Measurements from ENCODE around the gene C2orf76. TPM values are rescaled to one million over a fixed set of nuclear protein-coding genes. Genes with fewer than 3 reads are reported as not detected.

The C2orf76 gene
- total RNA-seq, 2 experiments from 2014 or later, result 15.4 to 17.7 TPM

DNA sequence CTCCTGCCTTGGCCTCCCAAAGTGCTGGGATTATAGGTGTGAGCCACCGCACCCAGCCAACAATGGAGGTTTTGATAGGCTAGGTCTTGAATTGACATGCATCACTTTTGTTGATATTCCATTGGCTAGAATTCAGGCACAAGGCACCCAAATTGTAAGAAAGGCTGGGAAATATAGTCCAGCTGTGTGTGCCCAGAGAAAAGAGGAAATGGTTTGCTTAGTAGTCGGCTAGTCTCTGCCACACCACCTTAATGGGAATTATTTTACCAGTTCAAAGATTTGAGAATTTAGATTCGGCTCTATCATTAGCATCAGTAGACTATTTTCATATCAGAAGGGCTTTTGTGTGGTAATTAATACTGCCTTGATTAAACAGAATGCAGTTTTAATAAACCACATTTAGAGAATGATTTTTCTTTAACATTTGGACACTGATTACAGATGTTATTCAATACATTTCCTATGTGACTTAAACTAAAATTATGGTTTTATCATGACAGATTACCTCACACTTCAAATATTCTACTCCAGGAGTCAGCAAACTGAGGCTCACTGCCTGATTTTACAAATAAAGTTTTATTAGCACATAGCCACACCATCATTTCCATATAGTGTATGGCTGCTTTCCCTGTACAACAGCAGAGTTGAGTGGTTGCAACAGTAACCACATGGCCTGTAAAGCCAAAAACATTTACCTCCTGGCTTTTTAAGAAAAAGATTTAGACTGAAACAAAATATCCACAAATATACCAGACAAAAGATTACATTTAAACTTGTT, 27.5 kb upstream of the C2orf76 start:
- intact Hi-C loops (cut with micrococcal nuclease; ENCODE audit: unreplicated experiment), result no loop called here

GRCh38 chr2:119389615-119390306, 23.1 kb upstream of the C2orf76 start:
- Histone ChIP-seq H3K27ac (ENCODE audit: low read depth, low read length, poor library complexity, severe bottlenecking) (no peak overlapping the region), H4K20me1 (ENCODE audit: insufficient read depth, low read length) (no peaks in the 10 kb centered on the region), H3K4me3 (ENCODE audit: low read depth, low read length, poor library complexity, severe bottlenecking) (no peak overlapping the region), H3K79me2 (ENCODE audit: insufficient read depth, low read depth, low read length) (no peaks in the 10 kb centered on the region), H2AFZ (ENCODE audit: low read length) (no peak overlapping the region), H3K36me3 (ENCODE audit: insufficient read depth, low read length) (no peaks in the 10 kb centered on the region; the same call in 1 of the 2 replicates), H3K9me2 (ENCODE audit: insufficient read depth, low read length) (no peaks in the 10 kb centered on the region), H3K4me1 (ENCODE audit: insufficient read depth, low read length, poor library complexity, severe bottlenecking) (peaks cover 17% of the 10 kb centered on the region), H3K9me3 (ENCODE audit: low read length) (no peaks in the 10 kb centered on the region), H3K4me2 (ENCODE audit: low read length) (no peak overlapping the region)
- BruUV-seq (replicated peaks), result no TSS peak
- DNase-seq (ENCODE audit: low spot score), result no peak
- ChIA-PET CTCF (ENCODE audit: unreplicated experiment) (no interaction called here), POLR2A (interaction anchor here (0.7 to 1.5 kb wide), 4 partner anchors 10 to 1575 kb away, joined by 3 to 4 read pairs (median 4); partner anchors contain the start of genes C2orf76 and DBI)
- intact Hi-C loops (cut with micrococcal nuclease; ENCODE audit: unreplicated experiment), result no loop called here
- TF ChIP-seq EZH2phosphoT487 (IDR thresholded peaks at IDR 0.05; ENCODE audit: borderline replicate concordance, low read depth, low read length), result no peak
- TF ChIP-seq CTCF (conservative IDR thresholded peaks at IDR 0.05; ENCODE audit: low read length), result no peak

More for the DNA sequence above, 27.5 kb upstream of the C2orf76 start:
- Histone ChIP-seq H3K27ac (ENCODE audit: low read depth, low read length, poor library complexity, severe bottlenecking) (no peak overlapping the region), H3K36me3 (ENCODE audit: insufficient read depth, low read length) (no peaks in the 10 kb centered on the region), H3K9me2 (ENCODE audit: insufficient read depth, low read length) (no peaks in the 10 kb centered on the region), H3K9me3 (ENCODE audit: low read length) (no peaks in the 10 kb centered on the region), H3K4me3 (ENCODE audit: low read depth, low read length, poor library complexity, severe bottlenecking) (no peak overlapping the region), H2AFZ (ENCODE audit: low read length) (0 out of 2 replicates have a peak overlapping the region, but pooled peaks have one; percentile 0), H3K79me2 (ENCODE audit: insufficient read depth, low read depth, low read length) (no peaks in the 10 kb centered on the region), H3K4me2 (ENCODE audit: low read length) (no peak overlapping the region), H4K20me1 (ENCODE audit: insufficient read depth, low read length) (no peaks in the 10 kb centered on the region), H3K4me1 (ENCODE audit: insufficient read depth, low read length, poor library complexity, severe bottlenecking) (no peaks in the 10 kb centered on the region)
- DNase-seq (ENCODE audit: low spot score), result no peak
- POLR2A ChIA-PET, result interaction anchor here (0.6 kb wide), 1 partner anchor 76 kb away, joined by 3 read pairs; no protein-coding TSS in a partner anchor
- TF ChIP-seq EZH2phosphoT487 (IDR thresholded peaks at IDR 0.05; ENCODE audit: borderline replicate concordance, low read depth, low read length), result no peak
- TF ChIP-seq CTCF (conservative IDR thresholded peaks at IDR 0.05; ENCODE audit: low read length), result no peak
- no TSS peak for BruUV-seq (replicated peaks)
- CTCF ChIA-PET (ENCODE audit: unreplicated experiment), result no interaction called here
